Measurements from ENCODE around the gene PPIF. TPM values are rescaled to one million over a fixed set of nuclear protein-coding genes. Genes with fewer than 3 reads are reported as not detected.
"Not testable (repeated sequence)": the region's sequence is repeated elsewhere in the genome, so short reads cannot be mapped to it uniquely, and the experiment has no call there.

The PPIF gene
- total RNA-seq, 1 donor from 2014 or later, result 5.7 TPM

DNA sequence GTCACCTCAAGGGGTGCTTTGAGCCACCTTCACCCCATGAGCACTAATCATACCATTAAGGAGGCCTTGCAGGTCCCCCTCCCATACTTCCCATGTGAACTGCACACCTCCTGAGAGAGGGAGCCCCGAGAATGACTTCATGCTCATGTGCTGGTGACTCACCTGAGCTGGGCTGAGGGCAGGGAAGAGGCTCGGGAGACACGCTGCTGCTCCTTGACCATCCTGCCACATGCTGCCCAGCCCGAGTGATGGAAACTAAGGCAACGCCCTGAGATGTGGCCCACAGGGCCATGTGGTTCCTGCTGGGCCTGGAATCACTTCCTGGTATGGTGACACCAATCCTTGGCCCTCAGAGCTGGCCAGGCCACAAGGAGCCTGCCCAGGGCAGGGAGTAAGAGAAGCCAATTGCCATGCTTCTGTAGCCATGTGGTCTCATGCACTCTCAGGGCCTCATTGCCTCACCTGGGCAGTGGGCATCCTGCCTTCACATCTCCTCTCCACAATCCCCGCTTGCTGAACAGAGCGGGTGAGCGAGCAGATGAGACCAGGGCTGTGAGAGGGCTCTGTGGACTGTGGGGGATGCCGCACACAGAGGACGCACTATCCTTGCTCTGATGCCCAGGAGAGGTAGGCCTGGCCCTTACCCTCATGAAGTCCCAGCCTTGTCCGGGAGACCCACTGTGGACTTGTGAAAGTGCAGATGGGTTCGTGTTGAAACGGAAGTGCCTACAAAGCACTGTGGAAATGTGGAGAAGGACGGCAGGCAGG lies 18.3 kb upstream of the PPIF start:
- no peak for FAIRE-seq
- no peak for DNase-seq (ENCODE audit: low spot score in 2 of 2)

DNA sequence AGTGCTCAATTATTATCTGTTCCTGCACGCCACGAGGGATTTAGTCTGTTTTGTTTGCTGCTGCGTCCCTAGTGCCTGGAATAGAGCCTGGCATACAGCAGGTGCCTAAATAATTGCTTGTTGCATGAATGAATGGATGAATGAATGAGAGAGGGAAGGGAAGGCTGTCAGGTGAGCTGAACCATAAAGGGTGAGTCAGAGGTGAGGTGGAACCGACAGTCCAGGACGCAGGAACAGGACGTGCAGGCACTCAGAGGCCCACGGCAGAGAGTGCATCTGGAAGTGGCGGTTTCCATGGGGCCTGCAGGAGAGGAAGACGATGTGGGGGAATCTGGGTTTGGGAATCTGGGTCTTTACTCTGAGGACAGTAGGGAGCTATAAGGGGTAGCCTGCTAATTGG lies 17.7 kb upstream of the PPIF start:
- no peak for DNase-seq (ENCODE audit: low spot score in 2 of 2)
- no peak for FAIRE-seq

DNA sequence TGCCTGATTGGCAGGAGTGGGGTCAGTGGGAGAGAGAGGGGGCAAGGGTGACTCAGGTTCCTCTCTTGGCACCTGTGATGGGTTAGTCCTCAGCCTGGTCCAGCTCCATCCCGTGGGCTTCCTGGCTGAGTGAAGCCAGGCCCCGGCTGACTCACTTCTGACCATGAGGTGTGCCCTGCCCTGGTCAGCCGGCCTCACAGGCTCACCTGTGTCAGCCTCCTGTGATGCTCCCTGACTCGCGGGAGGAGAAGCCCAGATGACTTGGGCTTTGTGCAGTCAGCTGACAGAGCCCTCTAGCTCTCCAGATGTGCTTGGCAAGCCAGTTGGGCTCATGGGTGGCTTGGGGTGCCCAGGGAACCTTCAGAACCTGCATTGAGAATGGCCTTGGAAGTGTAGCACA lies 16.0 kb upstream of the PPIF start:
- DNase-seq (ENCODE audit: low spot score in 2 of 2), result no peak
- no peak for FAIRE-seq

DNA sequence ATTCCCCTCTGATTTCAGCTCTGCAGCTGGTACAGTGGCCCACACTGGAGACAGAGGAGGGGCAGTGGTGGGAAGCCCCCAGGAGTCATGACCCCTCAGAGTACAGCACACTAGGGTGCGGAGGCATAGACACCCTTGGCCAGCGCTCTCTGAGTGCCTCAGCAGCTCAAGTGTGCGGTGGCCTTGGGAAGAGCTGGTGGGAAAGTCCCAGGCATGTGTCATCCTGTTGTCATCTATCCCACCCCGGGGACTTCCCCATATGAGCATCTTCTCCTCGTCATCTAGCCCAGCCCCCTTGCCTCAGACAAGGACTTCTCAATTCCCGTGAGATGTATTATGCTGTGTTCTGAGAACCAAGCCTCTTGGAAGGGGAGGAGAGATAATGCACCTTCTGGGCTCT lies 15.6 kb upstream of the PPIF start:
- DNase-seq (ENCODE audit: low spot score in 2 of 2) (no peak), FAIRE-seq (no peak)

DNA sequence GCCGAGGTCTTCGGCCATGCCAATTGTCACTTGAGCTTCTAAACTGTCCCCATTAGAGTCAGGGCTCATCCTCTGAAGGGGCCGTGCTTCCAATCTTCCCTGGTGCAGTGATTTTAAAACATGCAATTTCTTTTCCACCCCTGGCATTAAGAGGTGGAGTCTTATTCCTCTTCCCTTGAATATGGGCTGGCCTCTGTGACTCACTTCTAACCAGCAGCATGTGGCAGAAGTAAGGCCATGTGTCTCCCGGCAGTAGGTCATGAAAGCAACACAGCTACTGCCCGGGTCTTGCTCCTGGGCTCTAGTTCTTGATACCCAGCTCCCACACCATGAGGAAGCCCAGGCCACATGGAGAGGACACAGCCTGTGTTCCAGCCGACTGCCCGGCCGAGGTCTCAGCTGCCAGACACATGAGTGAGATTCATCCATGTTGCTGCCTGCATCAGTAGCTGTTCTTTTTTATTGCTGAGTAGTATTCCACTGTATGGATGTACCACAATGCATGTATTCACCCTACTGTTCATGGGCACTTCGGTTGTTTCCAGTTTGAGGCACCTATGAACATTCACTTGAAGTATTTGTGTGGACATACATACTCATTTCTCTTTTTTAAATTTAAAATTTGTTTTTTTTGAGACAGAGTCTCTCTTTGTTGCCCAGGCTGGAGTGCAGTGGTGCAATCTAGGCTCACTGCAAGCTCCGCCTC lies 14.5 kb upstream of the PPIF start:
- FAIRE-seq; DNase-seq (ENCODE audit: low spot score in 2 of 2): not testable (repeated sequence)

DNA sequence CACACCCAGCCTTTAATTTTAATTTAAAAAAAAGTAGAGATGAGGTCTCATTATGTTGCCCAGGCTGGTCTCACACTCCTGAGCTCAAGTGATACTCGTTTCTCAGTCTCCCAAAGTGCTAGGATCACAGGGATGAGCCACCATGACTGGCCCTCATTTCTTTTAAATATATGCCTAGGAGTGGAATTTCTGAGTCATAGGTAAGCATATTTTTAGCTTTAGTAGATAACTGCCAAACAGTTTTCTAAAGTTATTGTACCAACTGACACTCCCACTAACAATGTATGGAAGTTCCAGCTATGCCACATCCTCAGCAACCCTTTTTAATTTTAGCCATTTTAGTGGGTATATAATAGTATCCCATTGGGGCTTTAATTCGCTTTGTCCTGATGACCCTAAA lies 13.8 kb upstream of the PPIF start:
- DNase-seq (ENCODE audit: low spot score in 2 of 2) (no peak), FAIRE-seq (no peak)

DNA sequence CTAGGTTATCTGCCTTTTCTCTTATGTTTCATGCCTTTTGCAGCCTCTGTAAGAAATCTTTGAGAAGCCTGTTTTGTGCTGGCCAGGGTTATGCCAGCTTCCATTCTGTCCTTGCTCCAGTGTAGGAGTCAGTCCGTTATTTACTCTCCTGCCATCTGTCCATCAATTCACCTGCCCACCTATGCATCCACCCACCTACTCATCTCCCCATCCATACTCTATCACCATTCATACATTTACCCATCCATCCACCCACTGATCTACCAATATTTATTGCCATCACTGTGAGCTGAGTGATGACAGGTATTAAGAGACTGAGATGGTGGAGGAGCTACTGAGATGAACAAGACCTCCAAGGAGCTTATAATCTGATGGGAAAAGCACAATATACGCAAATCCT lies 12.7 kb upstream of the PPIF start:
- FAIRE-seq (no peak), DNase-seq (ENCODE audit: low spot score in 2 of 2) (no peak)

DNA sequence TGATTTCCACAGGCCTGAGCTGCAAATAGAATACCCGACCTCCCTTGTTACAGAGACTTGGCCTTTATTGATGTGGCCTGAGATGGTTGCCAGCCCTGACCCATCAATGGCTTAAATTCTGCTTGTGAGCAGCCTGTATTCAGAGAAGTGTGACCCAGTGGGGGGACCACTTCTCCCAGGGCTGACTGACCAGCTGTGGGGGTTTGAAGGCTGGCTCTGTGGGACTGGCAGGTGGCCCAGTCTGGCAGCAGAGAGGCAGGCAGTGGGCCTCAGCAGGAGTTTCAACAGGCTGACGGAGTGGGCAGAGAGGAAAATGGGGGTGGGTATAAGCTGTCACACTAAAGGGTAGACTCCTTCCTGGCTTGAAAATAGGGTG lies 12.2 kb upstream of the PPIF start:
- FAIRE-seq, result no peak
- no peak for DNase-seq (ENCODE audit: low spot score in 2 of 2)

DNA sequence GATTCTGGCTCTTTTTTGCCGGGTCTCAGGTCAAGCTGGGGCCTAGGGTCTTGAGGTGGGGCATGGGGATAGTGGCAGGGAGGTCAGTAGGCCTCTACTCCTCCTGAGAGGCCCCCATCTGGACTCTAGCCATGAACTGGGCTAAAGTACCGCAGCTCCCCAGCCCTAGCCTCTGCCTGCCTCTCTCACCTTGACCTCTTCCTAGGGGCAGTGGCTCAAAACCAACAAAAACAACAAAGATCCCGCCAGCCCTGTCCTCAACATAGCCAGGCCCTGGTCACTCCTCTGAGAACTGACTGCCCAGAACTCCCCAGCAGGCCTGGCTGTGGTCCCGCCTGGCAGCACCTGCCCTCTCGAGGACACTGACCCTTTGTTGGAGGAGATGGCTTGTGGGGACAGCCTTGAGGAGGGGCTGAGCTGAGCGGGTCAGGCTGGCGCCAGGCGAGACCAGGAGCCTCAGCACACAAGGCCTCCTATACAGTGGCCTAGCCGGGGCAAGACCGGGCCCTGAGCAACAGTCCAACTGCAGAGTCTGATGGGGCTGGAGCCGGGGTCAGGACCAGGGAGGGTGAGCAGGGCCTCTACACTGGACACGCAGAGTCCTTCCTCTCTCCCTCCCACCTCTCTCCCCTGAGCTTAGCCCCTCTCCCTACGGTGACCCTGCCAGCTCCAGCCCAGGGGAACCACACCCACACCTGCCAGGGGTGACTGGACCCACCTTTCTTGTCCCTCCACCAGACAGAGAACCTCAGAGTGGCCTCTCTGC lies 11.6 kb upstream of the PPIF start:
- no peak for FAIRE-seq
- DNase-seq (ENCODE audit: low spot score in 2 of 2), result peak; percentile 63 to 69

DNA sequence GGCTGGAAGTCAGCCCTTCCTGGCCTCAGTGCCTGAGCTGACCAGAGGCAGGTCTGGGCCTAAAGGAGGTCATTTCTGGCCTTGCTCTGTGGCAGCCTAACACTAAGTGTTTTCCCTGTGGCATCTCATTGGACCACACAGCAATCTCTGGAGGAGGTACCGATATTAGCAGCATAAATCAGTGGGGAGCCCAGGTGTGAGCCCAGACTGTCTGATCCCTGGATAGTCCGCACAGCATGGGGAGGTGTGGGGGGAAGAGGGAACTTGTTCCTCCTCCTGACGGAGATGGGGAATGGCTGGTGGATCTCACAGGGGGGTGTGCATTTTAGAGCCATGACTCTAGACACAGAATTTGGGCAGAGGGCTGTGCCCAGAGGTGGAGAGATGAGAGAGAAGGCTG lies 11.0 kb upstream of the PPIF start:
- DNase-seq (ENCODE audit: low spot score in 2 of 2) (no peak), FAIRE-seq (no peak)

DNA sequence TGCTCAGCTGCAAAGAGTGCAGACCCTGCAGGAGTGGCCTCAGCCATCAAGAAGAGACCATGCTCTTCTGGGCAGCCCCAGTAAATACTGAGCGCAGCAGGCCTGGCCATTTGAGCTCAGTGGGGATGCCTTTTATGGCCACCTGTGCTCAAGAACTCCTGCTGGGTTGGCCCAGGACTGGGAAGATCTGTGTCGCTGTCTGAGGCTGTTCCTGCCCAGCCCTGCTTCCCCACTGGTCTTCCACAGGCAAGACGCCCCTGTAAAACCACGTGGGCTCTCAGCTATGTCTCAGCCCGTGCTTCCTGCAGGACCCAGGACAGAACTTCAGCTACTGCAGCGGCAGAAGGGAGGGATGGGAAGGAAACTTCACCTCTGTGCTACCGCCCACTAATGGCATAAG lies 10.5 kb upstream of the PPIF start:
- FAIRE-seq (no peak), DNase-seq (ENCODE audit: low spot score in 2 of 2) (no peak)

DNA sequence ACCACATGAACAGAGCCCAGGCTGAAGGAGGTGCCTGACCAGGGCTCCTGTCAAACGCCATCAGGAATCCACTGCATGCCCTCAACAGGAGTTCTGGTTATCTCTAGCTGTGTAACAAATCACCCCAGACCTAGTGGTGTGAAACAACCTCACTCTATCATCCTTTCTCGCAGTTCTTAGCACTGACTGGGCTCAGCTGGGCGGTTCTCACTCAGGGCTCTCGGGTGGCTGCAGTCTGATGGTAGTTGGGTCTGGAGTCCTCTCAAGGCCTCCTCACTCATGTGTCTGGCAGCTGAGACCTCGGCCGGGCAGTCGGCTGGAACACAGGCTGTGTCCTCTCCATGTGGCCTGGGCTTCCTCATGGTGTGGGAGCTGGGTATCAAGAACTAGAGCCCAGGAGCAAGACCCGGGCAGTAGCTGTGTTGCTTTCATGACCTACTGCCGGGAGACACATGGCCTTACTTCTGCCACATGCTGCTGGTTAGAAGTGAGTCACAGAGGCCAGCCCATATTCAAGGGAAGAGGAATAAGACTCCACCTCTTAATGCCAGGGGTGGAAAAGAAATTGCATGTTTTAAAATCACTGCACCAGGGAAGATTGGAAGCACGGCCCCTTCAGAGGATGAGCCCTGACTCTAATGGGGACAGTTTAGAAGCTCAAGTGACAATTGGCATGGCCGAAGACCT lies 9.3 kb upstream of the PPIF start:
- not testable (repeated sequence) for FAIRE-seq; DNase-seq (ENCODE audit: low spot score in 2 of 2)

DNA sequence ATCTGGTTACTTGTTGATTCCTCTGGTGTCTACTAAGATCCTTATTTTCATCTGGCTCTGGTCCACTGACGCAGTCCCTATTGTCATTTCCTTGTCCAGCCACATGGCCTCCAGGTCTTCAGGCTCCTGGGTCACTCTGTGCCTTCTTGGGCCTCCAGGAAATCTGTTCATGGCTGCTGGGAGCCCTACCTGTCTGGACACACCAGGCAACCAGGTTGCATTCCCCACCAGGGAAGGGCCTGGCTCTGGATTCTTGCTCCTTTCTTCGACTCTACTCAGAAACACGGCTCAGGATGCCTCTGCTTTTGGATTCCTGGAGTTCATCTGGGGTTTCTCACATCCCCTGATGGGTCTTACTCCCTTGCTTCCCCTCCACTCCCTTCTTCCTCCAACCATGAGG lies 8.0 kb upstream of the PPIF start:
- FAIRE-seq, result no peak
- no peak for DNase-seq (ENCODE audit: low spot score in 2 of 2)

DNA sequence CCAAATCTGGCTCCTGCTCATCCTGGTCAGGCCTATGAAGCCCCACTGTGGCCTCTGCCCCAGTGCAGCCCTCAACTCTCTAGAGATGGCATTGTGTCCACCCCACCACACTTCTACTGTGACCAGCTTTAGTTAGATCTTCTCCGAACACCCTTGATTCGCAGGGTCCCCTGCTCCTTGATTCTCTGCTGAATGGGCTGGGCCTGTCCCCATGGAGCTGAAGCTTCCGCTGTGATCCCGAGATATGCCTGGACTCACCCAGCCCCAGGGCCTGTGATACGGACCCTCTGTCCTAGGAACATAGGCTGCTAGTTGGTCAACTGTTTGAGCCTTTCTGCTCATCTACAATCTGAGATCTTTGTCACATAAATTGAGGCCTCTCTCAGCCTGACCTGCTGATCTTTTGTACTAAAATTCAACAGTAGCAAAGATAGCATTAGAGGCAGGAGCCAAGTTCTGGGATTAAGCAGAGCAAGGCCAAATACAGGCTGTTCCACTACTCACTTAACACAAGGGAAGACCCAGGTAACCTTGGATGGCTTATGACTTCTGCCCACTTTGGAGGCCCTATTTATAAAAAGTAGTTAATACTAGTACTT lies 6.5 kb upstream of the PPIF start:
- DNase-seq (ENCODE audit: low spot score in 2 of 2), result no peak

DNA sequence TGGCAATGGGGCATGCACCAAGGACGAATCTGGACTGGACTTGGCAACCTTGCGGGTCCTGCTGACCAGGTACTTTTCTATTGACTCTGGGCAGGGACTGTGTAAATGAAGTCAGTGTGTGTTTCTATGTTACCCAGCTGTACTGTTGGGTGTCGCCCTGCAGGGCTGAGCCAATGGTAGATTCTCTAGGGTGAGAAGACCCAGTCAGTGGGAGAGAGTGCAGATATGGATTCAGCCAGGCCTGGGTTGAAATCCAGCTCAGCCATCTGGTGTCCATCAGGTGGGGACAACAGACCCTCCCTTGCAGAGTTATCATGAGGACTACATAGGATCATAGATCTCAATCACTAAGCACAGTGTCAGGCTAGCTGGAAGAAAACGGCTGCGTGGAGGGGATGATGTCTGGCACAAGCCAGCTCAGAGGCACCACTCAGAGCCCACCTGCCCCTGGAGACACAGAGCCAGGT lies 4.9 kb upstream of the PPIF start:
- no peak for FAIRE-seq
- no peak for DNase-seq (ENCODE audit: low spot score in 2 of 2)

More for the DNA sequence above, 6.5 kb upstream of the PPIF start:
- FAIRE-seq, result no peak

DNA sequence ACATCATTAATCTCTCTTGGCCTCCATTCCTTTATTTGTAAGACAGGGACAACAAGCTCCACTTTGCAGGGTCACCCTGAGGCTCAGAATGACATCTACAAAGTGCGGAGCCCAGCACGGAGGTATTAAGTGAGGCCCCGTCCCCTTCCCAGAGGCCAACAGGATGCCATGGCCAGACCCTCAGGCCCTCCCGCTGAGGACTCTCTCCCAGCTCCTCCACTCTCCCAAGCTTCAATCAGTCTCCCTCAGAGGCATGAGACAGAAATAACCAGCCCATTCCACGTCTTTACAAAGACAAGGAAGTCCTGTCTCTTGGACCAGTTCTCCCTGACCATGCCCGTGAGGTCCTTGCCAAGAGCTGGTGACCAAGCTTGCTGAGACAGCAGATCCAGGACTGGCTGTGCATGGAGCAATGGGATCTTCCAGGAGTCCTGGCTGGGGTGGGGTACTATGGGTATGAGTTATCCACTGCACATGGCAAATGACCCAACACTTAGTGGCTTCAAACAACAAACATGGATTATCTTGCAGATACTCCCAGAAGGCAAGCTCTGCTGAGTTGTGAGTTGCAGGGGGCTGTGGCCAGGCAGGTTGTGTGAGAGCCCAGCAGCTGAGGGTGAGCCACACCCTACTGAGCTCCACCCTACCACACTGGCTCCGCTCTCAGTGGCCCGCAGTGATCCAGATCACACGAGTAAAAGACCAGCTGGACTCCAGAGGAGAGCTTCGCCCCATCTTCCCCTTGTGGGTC lies 4.3 kb upstream of the PPIF start:
- FAIRE-seq (no peak), DNase-seq (ENCODE audit: low spot score in 2 of 2) (no peak)

DNA sequence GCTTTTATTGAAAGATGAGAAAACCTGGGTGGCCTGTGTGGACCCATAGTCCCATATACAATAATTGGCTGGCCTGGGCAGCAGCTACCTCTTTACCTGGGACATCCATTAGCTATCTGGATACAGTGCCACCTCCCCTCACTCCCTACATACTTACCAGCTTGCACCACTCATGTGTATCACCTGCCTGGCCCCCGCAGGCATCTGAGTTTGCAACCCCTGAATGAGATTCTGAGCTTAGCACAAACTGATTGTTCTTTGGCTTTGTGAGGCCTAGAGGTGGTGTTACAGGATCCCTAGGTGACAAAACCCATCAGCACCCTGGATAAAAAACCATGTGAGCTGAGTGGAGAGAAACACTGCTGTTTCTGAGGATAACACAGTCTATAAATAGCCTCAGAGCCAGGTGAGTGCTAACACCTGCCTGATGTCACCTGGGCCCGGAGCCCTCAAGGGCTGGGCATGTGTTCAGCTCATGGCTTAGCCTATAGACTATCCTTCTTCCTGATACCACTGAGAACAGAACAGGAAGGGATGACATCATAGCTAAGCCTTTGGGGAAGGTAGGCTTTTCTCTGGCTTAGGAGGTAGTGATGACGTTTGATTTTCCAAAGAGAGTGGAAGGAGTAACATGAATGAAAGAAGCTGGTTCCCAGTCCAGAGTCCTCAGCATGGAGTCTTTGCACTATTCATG lies 2.6 kb upstream of the PPIF start:
- no peak for DNase-seq (ENCODE audit: low spot score in 2 of 2)
- no peak for FAIRE-seq

DNA sequence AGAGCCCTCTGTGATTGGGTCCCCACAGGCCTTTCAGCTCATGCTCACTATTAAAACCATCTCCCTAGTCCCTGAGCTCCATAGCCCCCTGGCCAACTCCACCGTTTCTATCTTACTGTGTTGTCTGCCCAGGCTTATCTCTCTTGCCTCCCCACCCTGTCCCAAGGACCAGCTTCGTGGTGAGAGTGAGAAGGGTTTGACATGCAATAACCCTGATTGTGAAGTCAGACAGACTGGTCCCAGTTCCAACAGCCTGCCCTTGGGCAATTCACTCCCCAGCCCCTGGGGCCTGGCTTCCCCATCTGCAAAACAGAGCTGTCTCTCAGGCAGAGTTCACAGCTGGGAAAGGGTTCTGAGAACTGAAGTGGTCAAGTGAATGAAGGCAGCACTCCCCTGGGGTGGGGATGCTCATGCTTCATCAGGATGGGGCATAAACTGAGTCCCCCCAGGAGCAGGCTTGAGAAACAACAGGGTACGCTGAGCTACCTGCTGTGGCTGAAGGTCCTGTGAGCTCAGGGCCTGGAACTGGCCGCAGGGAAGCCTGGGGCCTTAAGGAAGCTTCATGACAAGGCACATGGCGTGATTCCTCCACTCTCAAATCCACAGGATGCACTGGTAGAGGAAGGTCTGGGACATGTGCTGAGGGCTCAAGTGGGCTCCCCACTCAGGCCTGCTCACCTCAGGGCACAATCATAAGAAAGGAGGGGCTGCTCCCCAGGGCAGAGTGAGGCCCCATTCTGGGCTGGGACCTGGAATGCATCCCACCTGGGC lies 1.8 kb upstream of the PPIF start:
- DNase-seq (ENCODE audit: low spot score in 2 of 2) (no peak), FAIRE-seq (no peak)

Data from frontal cortex (tissue), 4 donors.